Activated T-helper 2 cell treated with anti-CD3 and anti-CD28 coated beads, Interferon-gamma antibody, Interleukin-2, Interleukin-4, amounts not matched to agents 10 μg/mL and 5 μg/mL and 100 μg/mL, durations not matched to agents 14 hours and 24 hours and 36 hours (primary cell): ENCODE data around the gene RASGRF1. TPM values are rescaled to one million over a fixed set of nuclear protein-coding genes. Genes with fewer than 3 reads are reported as not detected.

Source experiments
- DNase-seq: peaks from one replicate; pipeline ENCODE4 v3.0.0; 2021; ENCODE audit warnings: low spot score
- H3K27ac Mint-ChIP-seq: one replicate; pipeline ENCODE4 v1.8.0; 2021; ENCODE audit warnings: mixed read lengths
- H3K27me3 Mint-ChIP-seq: one replicate; pipeline ENCODE4 v1.8.0; 2021; ENCODE audit warnings: low read depth, mixed read lengths
- H3K36me3 Mint-ChIP-seq: one replicate; pipeline ENCODE4 v1.8.0; 2021; ENCODE audit warnings: low read depth, mixed read lengths
- H3K4me1 Mint-ChIP-seq: one replicate; pipeline ENCODE4 v1.8.0; 2021; ENCODE audit warnings: low read depth, mixed read lengths
- H3K4me3 Mint-ChIP-seq: one replicate; pipeline ENCODE4 v1.8.0; 2021; ENCODE audit warnings: low read depth, mild to moderate bottlenecking, moderate library complexity, mixed read lengths
- H3K9me3 Mint-ChIP-seq: one replicate; pipeline ENCODE4 v1.8.0; 2021; ENCODE audit warnings: mixed read lengths
- intact Hi-C: fragments of 100-400 bp; cut with micrococcal nuclease; formaldehyde crosslinking; loops from one replicate; pipeline ENCODE4 v1.15.1; 2023
- total RNA-seq: library from RNA; stranded (reverse); gene quantifications from 2 replicates; pipeline ENCODE4 v1.2.3, GENCODE V29; 2022

The RASGRF1 gene
- total RNA-seq, 1 donor from 2014 or later, result not detected

DNA sequence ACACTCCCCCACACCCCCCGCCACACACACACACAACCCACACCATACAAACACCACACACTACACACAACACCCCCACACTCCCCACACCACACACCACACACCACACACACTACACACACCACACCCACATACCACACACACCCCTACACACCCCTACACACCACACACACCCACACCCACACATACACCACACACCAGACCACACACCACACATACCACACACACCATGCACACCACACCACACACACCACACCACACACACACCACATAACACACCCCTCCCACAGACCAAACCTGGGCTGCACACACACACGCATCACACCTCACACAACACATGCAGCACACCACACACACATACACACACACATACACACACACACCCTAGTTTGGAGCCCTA is 1.8 kb upstream of the RASGRF1 start:
- Mint-ChIP-seq H3K9me3 (no peaks in the 10 kb centered on the region), H3K4me3 (no peak overlapping the region), H3K36me3 (no peaks in the 10 kb centered on the region), H3K4me1 (peaks cover 5% of the 10 kb centered on the region), H3K27me3 (peaks cover 55% of the 10 kb centered on the region), H3K27ac (no peak overlapping the region)
- DNase-seq, result no peak
- intact Hi-C loops, result loop anchor here (10.0 kb wide), 1 partner anchor 342 kb away; the partner anchor contains the start of gene MINAR1

DNA sequence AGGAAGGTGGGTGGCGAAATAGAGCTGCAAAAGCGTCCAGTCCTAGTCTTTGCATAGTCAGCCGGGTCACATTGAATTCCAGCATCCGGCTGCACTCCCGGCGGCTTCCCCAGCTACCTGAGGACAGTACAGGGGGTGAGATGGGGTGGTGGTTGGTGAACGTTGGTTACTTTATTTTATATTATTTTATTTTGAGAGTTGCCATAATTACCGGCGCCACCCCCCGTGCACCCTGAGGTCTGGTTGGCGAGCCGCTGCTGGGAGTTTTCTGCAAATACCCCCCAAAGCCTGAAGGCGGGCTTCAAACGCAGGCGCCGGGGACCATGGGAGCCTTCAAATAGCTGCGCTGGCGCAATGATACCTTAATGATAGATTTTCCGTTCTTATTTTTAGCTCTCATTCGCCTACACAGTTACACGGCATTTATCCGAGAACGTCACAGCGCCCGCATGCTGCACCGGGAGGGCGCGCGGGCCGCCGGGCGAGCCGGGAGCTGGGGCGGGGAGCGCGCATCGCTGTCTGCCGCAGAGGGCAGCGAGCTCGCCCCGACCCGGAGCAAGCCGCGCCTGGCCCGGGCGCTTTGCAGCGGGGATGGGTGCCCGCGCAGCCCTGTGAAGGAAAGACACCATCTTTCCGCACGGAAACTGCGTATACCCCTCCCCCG is 756 bp upstream of the RASGRF1 start:
- H3K4me1 Mint-ChIP-seq, result peaks cover 5% of the 10 kb centered on the region
- H3K4me3 Mint-ChIP-seq, result no peak overlapping the region
- peaks cover 55% of the 10 kb centered on the region for H3K27me3 Mint-ChIP-seq
- no peak overlapping the region for H3K27ac Mint-ChIP-seq
- intact Hi-C loops, result loop anchor here (10.0 kb wide), 1 partner anchor 343 kb away; the partner anchor contains the start of gene MINAR1
- no peaks in the 10 kb centered on the region for H3K36me3 Mint-ChIP-seq
- DNase-seq, result no peak
- H3K9me3 Mint-ChIP-seq, result no peaks in the 10 kb centered on the region

GRCh38 chr15:79089890-79090486 is 592 bp downstream of the RASGRF1 start:
- peaks cover 5% of the 10 kb centered on the region for H3K4me1 Mint-ChIP-seq
- H3K36me3 Mint-ChIP-seq, result no peaks in the 10 kb centered on the region
- no peak for DNase-seq
- intact Hi-C loops, result loop anchor here (10.0 kb wide), 1 partner anchor 345 kb away; the partner anchor contains the start of gene MINAR1
- H3K27me3 Mint-ChIP-seq, result peaks cover 57% of the 10 kb centered on the region
- H3K4me3 Mint-ChIP-seq, result peak overlapping the region; percentile 13
- H3K27ac Mint-ChIP-seq, result no peak overlapping the region
- no peaks in the 10 kb centered on the region for H3K9me3 Mint-ChIP-seq

DNA sequence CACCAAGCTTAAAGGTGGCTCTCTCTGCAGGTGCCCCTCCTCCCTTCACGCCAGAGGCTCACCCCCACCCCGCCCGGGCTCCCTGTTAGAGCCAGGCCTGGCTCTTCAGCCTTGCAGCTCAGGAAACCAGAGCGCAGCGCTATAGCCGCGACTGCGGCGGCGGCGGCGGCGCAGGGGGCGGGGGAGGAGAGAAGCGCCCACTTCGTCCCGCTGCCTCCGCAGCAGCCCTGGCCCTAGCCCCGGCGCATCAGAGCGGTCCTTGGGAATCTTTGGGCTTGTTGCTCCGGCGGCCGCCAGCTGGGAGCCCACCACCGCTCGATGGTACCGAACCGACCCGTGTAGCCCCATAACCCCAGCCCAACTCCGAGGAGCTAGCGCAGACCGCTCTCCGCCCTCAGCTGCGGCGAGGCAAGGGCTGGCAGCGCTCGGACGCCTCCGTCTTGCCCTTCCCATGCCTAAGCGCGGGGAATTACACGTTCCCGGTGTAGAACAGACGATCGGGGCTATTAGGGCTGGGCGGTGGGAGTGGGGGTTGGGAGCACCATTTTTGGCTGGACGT is 1.2 kb downstream of the RASGRF1 start:
- Mint-ChIP-seq H3K36me3 (no peaks in the 10 kb centered on the region), H3K27me3 (peaks cover 58% of the 10 kb centered on the region)

GRCh38 chr15:79088426-79089205 is 2.0 kb downstream of the RASGRF1 start:
- Mint-ChIP-seq H3K4me3 (no peak overlapping the region), H3K27ac (no peak overlapping the region), H3K4me1 (peaks cover 5% of the 10 kb centered on the region), H3K36me3 (no peaks in the 10 kb centered on the region), H3K9me3 (no peaks in the 10 kb centered on the region), H3K27me3 (peaks cover 61% of the 10 kb centered on the region)
- no peak for DNase-seq
- intact Hi-C loops, result no loop called here

More for the DNA sequence above, 1.2 kb downstream of the RASGRF1 start:
- no peak for DNase-seq
- intact Hi-C loops, result no loop called here
- peaks cover 5% of the 10 kb centered on the region for H3K4me1 Mint-ChIP-seq
- H3K27ac Mint-ChIP-seq, result no peak overlapping the region
- H3K9me3 Mint-ChIP-seq, result no peaks in the 10 kb centered on the region
- no peak overlapping the region for H3K4me3 Mint-ChIP-seq

- intact Hi-C loops, result no loop called here
- no peaks in the 10 kb centered on the region for H3K36me3 Mint-ChIP-seq
- H3K27me3 Mint-ChIP-seq, result peaks cover 43% of the 10 kb centered on the region
- H3K4me3 Mint-ChIP-seq, result no peak overlapping the region
- no peak for DNase-seq
- H3K27ac Mint-ChIP-seq, result no peak overlapping the region
- peaks cover 3% of the 10 kb centered on the region for H3K4me1 Mint-ChIP-seq
- H3K9me3 Mint-ChIP-seq, result no peaks in the 10 kb centered on the region
Measured at GRCh38 chr15:79086814-79087213, 3.8 kb downstream of the RASGRF1 start.

- Mint-ChIP-seq H3K9me3 (no peaks in the 10 kb centered on the region), H3K27me3 (peaks cover 32% of the 10 kb centered on the region), H3K4me1 (no peaks in the 10 kb centered on the region), H3K36me3 (no peaks in the 10 kb centered on the region), H3K4me3 (no peak overlapping the region), H3K27ac (no peak overlapping the region)
- no peak for DNase-seq
- intact Hi-C loops, result no loop called here
Measured at GRCh38 chr15:79084308-79084968, 6.1 kb downstream of the RASGRF1 start.

- no peaks in the 10 kb centered on the region for H3K4me1 Mint-ChIP-seq
- H3K27ac Mint-ChIP-seq, result no peak overlapping the region
- H3K27me3 Mint-ChIP-seq, result peaks cover 20% of the 10 kb centered on the region
- H3K36me3 Mint-ChIP-seq, result no peaks in the 10 kb centered on the region
- H3K9me3 Mint-ChIP-seq, result no peaks in the 10 kb centered on the region
- H3K4me3 Mint-ChIP-seq, result no peak overlapping the region
- DNase-seq, result no peak
- intact Hi-C loops, result no loop called here
Measured at GRCh38 chr15:79083154-79083553, 7.4 kb downstream of the RASGRF1 start.

GRCh38 chr15:79082363-79083070 is 8.1 kb downstream of the RASGRF1 start:
- H3K4me3 Mint-ChIP-seq, result no peak overlapping the region
- H3K27me3 Mint-ChIP-seq, result peaks cover 16% of the 10 kb centered on the region
- intact Hi-C loops, result no loop called here
- no peaks in the 10 kb centered on the region for H3K9me3 Mint-ChIP-seq
- no peaks in the 10 kb centered on the region for H3K36me3 Mint-ChIP-seq
- no peak for DNase-seq
- no peaks in the 10 kb centered on the region for H3K4me1 Mint-ChIP-seq
- no peak overlapping the region for H3K27ac Mint-ChIP-seq

DNA sequence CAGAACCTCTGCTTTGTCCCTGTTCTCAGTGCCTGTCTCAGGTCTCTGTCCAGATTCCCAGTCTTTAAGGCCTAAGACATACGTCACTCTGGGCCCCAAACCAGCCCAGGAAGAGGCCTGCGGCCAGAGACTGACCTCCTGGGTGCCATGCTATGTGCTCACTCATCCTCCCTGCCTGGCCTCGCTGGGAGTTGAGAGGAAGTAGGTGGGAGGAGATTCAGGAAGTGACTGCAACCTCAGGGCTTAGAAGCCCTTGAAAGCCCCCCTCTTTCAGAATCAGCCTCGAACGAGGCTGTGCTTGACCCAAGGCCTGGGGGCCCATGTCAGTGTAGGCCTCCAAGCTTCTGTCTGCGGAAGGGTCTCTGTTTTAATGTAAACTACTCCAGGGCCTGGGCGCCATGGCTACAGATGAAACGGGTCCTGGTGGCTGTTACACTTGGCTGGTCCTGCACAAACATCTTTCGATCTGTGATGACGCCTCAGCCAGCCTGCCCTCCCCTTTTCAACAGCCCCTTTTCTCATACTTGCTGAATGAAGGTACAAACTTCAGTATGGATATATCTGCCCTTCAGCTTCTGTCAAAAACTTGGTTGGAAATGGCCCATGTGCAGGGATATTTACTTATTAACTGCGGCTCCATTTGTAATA is 11.7 kb downstream of the RASGRF1 start:
- Mint-ChIP-seq H3K4me1 (no peaks in the 10 kb centered on the region), H3K4me3 (no peak overlapping the region), H3K27ac (no peak overlapping the region), H3K27me3 (peaks cover 2% of the 10 kb centered on the region), H3K9me3 (no peaks in the 10 kb centered on the region), H3K36me3 (no peaks in the 10 kb centered on the region)
- DNase-seq, result no peak
- intact Hi-C loops, result no loop called here

- H3K4me1 Mint-ChIP-seq, result no peaks in the 10 kb centered on the region
- H3K27me3 Mint-ChIP-seq, result no peaks in the 10 kb centered on the region
- no peaks in the 10 kb centered on the region for H3K36me3 Mint-ChIP-seq
- no peaks in the 10 kb centered on the region for H3K9me3 Mint-ChIP-seq
- intact Hi-C loops, result no loop called here
- DNase-seq, result no peak
- no peak overlapping the region for H3K27ac Mint-ChIP-seq
- no peak overlapping the region for H3K4me3 Mint-ChIP-seq
Measured at GRCh38 chr15:79078003-79078402, 12.6 kb downstream of the RASGRF1 start.
